Stimulated activated CD4-positive, alpha-beta T cell treated with anti-CD3 and anti-CD28 coated beads, Interleukin-4, amount 100 ng/mL, for 48 hours (primary cell): ENCODE measurements around the gene PWWP2A.
A peak's percentile ranks its signal among the peaks of the same experiment; 100 is the strongest.
"Not testable (repeated sequence)": the region's sequence is repeated elsewhere in the genome, so short reads cannot be mapped to it uniquely, and the experiment has no call there.

Source experiments
- DNase-seq, 2 donors: peaks; one replicate each; pipeline ENCODE4 v3.0.0-alpha.2; 2020; ENCODE audit warnings: low read depth in 2 of 2

Gene PWWP2A, protein sequence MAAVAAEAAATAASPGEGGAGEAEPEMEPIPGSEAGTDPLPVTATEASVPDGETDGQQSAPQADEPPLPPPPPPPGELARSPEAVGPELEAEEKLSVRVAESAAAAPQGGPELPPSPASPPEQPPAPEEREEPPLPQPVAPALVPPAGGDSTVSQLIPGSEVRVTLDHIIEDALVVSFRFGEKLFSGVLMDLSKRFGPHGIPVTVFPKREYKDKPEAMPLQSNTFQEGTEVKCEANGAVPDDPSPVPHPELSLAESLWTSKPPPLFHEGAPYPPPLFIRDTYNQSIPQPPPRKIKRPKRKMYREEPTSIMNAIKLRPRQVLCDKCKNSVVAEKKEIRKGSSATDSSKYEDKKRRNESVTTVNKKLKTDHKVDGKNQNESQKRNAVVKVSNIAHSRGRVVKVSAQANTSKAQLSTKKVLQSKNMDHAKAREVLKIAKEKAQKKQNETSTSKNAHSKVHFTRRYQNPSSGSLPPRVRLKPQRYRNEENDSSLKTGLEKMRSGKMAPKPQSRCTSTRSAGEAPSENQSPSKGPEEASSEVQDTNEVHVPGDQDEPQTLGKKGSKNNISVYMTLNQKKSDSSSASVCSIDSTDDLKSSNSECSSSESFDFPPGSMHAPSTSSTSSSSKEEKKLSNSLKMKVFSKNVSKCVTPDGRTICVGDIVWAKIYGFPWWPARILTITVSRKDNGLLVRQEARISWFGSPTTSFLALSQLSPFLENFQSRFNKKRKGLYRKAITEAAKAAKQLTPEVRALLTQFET

GRCh38 chr5:160119142-160119904 is at the start of gene PWWP2A:
Gene PWWP2A (minus strand): TSS chr5:160119450. CDS start chr5:160119388, 62 bp downstream.
- peak; percentile 93 to 95 for DNase-seq

DNA sequence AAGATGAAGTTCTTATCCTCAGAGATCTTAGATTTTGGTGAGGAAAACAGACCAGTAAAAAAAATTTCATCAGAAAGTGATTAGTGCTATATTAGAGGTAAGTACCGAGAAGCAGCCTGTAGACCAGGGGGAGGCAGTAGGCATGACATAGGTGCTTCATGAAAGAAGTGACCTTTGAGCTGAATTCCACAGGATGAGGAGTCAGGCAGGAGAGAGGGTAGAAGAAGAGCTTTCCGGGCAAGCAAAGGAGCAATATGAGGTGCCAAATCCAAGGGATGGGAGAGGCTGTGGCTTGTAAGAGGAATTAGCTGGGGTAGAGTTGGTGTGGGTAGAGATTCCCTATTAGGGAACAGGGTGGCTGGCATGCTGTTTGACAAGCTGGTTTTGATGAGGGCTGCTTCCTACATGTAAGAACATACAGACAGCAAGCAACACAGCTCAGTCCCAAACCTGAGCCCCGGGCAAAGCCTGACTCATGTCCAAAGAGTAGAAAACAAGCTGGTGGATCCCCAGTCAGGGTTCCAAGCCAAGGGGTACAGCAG is 48.4 kb upstream of the PWWP2A start:
- DNase-seq, result no peak

DNA sequence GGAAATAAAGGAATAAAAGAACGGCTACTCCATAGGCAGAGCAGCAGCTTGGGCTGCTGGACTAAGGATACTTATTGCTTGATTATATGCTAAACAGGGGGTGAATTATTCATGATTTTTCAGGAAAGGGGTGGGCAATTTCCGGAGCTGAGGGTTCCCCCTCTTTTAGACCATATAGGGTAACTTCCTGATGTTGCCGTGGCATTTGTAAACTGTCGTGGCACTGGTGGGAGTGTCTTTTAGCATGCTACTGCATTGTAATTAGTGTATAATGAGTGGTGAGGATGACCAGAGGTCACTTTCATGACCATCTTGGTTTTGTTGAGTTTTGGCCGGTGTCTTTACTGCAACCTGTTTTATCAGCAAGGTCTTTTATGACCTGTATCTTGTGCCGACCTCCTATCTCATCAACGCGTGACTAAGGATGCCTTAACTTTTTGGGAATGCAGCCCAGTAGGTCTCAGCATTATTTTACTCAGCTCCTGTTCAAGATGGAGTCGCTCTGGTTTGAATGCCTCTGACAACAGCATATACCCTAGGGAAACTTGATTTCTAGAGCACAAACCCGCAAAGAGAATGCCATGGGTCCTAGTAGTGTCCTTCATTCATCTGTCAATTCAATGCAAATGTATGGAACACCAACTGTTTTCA is 47.8 kb upstream of the PWWP2A start:
- DNase-seq, result no peak

DNA sequence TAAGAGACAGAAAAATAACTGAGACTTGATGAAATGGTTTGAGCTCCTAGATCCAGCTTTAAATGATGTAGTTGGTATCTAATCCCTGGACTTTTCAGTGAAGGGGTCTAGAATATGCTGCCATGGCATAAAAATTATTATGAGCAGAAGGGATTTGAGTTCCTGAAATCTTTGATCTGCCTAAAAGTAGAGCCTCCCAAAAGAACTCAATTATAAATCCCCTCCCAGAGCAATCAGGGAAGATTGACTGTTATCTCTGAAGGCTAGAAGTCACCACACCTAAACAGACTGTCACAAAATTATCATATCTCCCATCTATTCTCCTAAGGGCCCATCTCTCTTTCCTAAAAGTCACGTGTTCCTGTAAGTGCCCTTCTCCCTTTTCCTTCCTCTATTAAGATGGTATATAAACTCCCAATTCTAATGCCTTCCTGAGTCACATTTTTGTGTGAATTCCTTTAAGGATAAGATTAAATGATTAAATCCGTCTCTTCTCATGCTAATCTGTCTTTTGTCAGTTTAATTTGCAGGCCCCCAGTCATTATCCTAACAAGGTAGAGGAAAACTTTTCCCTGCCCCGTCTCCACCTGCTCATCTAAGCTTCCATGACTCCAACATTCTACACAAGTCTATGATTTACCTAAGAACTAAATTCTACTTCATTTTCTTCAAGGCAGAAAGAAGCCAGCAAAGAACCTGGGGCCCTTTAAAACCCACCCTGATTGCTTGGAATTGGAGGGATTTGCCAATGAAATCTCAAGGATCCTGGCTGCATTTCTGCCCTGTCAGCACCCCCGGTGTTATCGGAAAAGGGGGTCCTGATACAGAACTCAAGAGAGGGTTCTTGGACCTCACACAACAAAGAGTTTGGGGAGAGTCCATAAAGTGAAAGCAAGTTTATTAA is 47.1 kb upstream of the PWWP2A start:
- no peak for DNase-seq

- DNase-seq, result peak in 1 of 2 donors; percentile 8
Measured at GRCh38 chr5:160165137-160166068, 46.2 kb upstream of the PWWP2A start.

GRCh38 chr5:160162910-160163309 is 43.7 kb upstream of the PWWP2A start:
- DNase-seq, result no peak

DNA sequence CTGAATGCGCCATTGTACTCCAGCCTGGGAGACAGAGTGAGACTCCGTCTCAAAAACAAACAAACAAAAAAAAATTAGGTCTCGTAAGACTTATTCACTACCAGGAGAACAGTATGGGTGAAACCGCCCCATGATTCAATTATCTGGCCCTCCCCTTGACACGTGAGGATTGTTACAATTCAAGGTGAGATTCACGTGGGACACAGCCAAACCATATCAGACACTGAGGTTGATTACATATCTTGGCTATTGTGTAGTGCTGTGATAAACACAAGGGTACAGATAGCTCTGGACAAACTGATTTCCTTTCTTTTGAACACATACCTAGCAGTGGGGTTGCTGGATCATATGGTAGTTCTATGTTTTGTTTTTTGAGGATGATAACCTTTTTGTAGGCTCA is 42.4 kb upstream of the PWWP2A start:
- DNase-seq, result no peak

DNA sequence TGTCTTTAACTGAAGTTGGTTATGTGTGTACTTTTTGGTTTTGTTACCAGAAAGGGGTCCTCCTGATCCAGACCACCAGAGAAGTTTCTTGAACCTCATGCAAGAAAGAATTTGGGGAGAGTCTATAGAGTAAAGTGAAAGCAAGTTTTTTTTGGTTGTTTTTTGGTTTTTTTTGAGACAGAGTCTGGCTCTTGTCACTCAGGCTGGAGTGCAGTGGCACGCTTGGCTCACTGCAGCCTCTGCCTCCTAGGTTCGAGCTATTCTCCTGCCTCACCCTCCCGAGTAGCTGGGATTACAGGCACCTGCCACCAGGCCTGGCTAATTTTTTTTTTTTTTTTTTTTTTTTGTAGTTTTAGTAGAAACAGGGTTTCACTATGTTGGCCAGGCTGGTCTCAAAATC is 41.6 kb upstream of the PWWP2A start:
- not testable (repeated sequence) for DNase-seq

DNA sequence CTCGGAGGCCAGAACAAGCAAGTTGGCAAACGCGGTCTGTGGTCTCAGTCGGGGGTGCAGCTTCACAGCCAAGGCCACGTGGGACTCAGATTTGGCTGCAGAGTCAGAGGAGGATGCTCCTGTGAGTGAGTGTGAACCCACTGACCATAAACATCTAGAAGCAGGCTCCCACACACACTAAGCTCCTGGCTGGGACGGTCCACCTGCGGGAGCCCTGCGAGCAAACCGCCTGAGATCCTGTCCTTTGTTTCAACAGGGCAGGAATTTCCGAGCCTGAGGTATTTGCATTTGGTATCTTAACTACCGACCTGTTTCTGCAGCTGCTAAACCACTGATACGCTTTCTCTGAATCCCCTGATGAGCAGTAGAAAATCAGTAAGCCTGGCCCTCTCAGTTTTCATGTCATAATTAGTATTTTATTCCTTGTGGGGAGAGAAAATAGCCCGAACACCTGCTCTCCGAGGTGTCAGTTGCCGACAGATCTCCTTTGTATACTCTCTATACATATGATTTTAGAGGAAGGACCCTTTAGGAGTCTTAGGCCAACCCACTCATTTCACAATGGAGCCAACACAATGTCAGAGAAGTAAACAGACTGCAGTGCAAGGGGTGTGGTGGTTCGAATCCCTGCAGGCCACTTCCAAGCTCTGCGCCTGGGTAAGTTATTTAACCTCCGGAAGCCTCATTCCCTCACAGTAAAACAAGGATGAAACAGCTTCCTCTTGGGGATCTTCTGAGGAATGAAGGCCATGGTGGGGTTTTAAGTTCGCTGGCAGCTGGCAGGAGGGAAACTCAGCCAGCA is 40.9 kb upstream of the PWWP2A start:
- no peak for DNase-seq

DNA sequence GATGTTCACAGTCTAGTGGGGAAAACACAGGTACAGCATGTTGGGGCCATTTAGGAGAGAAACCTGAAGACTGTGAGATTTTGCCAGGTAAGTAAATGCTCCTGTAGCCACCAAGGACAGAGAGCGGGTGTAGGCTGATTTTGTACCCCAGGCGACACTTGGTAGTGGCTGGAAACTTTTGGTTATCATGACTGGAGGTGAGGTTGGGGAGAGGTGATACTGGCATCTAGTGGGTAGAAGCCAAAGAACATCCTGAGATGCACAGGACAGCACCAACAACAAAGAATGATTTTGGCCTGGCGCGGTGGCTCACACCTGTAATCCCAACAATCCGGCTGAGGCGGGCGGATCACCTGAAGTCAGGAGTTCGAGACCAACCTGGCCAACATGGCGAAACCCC is 38.8 kb upstream of the PWWP2A start:
- DNase-seq, result no peak

DNA sequence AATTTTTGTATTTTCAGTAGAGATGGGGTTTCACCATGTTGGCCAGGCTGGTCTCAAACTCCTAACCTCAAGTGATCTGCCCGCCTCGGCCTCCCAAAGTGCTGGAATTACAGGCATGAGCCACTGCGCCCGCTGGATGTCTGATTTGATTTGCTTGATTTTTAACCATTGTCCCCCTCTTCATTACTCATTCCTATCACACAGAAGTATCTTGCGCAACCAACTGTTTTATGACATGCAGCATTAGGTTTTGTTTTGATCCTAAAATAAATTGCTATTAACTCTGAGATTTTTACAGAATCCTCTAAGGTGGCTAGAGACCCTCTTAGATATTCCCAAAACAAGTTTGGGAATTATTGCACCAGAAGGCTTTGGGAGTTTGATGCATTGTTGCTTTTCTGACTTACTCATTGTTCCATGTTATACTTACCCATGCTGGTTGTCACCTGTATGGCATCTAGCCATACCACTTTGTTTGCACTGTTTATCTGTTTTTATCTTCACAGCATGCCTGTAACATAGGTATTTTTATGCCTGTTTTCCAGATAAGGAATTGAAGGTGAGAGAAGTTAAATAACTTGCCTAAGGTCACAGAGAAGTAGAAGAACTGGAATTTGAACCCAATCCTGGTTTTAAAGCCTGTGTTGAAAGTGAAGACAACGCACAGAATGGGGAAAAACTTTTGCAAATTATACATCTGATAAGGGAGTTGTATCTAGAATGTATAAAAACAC is 35.9 kb upstream of the PWWP2A start:
- no peak for DNase-seq

- no peak for DNase-seq
Measured at GRCh38 chr5:160152901-160153300, 33.7 kb upstream of the PWWP2A start.

GRCh38 chr5:160152287-160152686 is 33.0 kb upstream of the PWWP2A start:
- DNase-seq, result no peak

DNA sequence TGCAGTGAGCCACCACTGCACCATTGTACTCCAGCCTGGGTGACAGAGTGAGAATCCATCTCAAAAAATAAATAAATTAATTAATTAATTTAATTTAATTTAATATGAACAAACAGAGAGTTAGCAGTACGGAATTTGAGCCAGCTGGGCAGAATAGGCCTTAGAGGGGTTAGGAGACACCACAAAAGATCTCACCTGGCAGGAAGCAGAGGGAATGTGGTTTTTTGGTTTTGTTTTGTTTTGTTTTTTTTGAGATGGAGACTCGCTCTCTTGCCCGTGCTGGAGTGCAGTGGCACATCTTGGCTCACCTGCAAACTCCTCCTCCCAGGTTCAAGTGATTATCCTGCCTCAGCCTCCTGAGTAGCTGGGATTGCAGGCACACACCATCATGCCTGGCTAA is 31.8 kb upstream of the PWWP2A start:
- no peak for DNase-seq

GRCh38 chr5:160150381-160150780 is 31.1 kb upstream of the PWWP2A start:
- DNase-seq, result no peak

DNA sequence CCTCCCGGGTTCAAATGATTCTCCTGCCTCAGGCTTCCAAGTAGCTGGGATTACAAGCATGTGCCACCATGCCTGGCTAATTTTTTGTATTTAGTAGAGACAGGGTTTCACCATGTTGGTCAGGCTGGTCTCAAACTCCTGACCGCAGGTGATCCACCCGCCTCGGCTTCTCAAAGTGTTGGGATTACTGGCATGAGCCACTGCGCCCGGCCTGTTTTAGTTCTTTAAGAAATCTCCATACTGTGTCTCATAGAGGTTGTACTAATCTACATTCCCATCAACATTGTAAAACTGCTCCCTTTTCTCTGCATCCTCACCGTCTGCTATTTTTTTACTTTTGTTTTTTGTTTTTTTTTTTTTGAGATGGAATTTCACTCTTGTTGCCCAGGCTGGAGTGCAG is 25.2 kb upstream of the PWWP2A start:
- not testable (repeated sequence) for DNase-seq

DNA sequence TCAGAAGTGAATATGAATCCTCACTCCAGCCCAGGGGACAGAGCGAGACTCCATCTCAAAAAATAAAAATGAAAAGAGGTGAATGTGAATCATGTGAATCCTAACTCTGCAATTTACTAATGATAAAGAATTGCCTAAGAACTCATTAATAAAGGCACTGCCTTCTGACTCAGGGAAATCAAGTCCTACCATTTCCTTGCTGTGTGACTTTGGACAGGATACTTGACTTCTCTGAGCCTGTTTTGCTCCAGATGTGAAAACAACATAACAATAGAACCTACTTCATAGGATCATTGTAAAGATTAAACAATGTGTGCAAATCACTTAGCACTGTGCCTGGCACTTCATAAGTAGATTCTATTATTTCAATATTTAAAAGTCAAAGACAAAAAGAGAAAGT is 15.1 kb upstream of the PWWP2A start:
- no peak for DNase-seq

GRCh38 chr5:160133918-160134304 is 14.7 kb upstream of the PWWP2A start:
- DNase-seq, result no peak
